PC-9 (cell line): ENCODE data around the gene SLAIN2.

Source experiments
- CTCF ChIP-seq: fragments of 200-600 bp; sonication (generic); conservative IDR thresholded peaks from 2 replicates; pipeline ENCODE4 v1.6.1; 2017; ENCODE audit warnings: mixed run types, antibody characterized with exemption, mild to moderate bottlenecking, moderate library complexity
- EZH2 ChIP-seq: fragments of 200-600 bp; sonication (generic); IDR thresholded peaks from 2 replicates; pipeline ENCODE4 v1.8.0; 2017; ENCODE audit warnings: antibody characterized with exemption, low read depth

GRCh38 chr4:48472794-48473193, 131.5 kb downstream of the SLAIN2 start:
- TF ChIP-seq CTCF (no peak), EZH2 (no peak)
